Measurements from ENCODE around the gene GAS5. TPM values are rescaled to one million over a fixed set of nuclear protein-coding genes. Genes with fewer than 3 reads are reported as not detected.

The GAS5 gene
- total and polyA plus RNA-seq, 10 of the 15 experiments (the other 5 are each of a cell fraction or from before 2014, with no cell fraction given) = 289 to 1,137 (median 699) TPM

GRCh38 chr1:173867753-173868265, at the start of gene GAS5 (continued):
- TF ChIP-seq ZNF687 (IDR thresholded peaks at IDR 0.05) (peak; percentile 93), JUNB (IDR thresholded peaks at IDR 0.05) (peak; percentile 28; the same call in 1 of the 2 replicates), RBBP5 (conservative IDR thresholded peaks at IDR 0.05) (peak; percentile 94; the same call in 1 of the 2 replicates), STAT1 (conservative IDR thresholded peaks at IDR 0.05) (peak; percentile 94; the same call in 1 of the 2 replicates), IKZF2 (IDR thresholded peaks at IDR 0.05) (peak in 1 of 2 experiments; percentile 71; a peak in 1 of 4 replicates), RUNX3 (IDR thresholded peaks at IDR 0.05; ENCODE audit: low read length) (peak; percentile 92), ATF2 (IDR thresholded peaks at IDR 0.05; ENCODE audit: low read length) (peak; percentile 60; the same call in 1 of the 2 replicates), ELK1 (IDR thresholded peaks at IDR 0.05; ENCODE audit: low read depth, low read length) (no peak; the same call in 1 of the 2 replicates), KLF5 (IDR thresholded peaks at IDR 0.05; ENCODE audit: partially characterized antibody) (peak; percentile 76), NKRF (conservative IDR thresholded peaks at IDR 0.05) (peak; percentile 95), SMAD5 (IDR thresholded peaks at IDR 0.05; ENCODE audit: low read depth) (peak; percentile 99), CBFB (IDR thresholded peaks at IDR 0.05; ENCODE audit: low read depth) (peak; percentile 99), SP1 (IDR thresholded peaks at IDR 0.05; ENCODE audit: low read depth, low read length) (peak; percentile 54), ZSCAN29 (IDR thresholded peaks at IDR 0.05) (no peak), MYC (IDR thresholded peaks at IDR 0.05; ENCODE audit: insufficient read depth, insufficient read length, insufficient replicate concordance, low read length, severe bottlenecking) (peak; percentile 99), RFX5 (IDR thresholded peaks at IDR 0.05; ENCODE audit: low read depth, low read length) (0 out of 2 replicates have a peak, but pooled peaks have one; percentile 30), SMARCA5 (IDR thresholded peaks at IDR 0.05) (peak; percentile 10; the same call in 1 of the 2 replicates), IRF4 (IDR thresholded peaks at IDR 0.05; ENCODE audit: low read depth, low read length) (0 out of 2 replicates have a peak, but pooled peaks have one; percentile 29), MXI1 (IDR thresholded peaks at IDR 0.05; ENCODE audit: low read depth, low read length) (peak; percentile 92)
- TF ChIP-seq, protein P1, sequence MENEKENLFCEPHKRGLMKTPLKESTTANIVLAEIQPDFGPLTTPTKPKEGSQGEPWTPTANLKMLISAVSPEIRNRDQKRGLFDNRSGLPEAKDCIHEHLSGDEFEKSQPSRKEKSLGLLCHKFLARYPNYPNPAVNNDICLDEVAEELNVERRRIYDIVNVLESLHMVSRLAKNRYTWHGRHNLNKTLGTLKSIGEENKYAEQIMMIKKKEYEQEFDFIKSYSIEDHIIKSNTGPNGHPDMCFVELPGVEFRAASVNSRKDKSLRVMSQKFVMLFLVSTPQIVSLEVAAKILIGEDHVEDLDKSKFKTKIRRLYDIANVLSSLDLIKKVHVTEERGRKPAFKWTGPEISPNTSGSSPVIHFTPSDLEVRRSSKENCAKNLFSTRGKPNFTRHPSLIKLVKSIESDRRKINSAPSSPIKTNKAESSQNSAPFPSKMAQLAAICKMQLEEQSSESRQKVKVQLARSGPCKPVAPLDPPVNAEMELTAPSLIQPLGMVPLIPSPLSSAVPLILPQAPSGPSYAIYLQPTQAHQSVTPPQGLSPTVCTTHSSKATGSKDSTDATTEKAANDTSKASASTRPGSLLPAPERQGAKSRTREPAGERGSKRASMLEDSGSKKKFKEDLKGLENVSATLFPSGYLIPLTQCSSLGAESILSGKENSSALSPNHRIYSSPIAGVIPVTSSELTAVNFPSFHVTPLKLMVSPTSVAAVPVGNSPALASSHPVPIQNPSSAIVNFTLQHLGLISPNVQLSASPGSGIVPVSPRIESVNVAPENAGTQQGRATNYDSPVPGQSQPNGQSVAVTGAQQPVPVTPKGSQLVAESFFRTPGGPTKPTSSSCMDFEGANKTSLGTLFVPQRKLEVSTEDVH (IDR thresholded peaks at IDR 0.05; ENCODE audit: low read depth, partially characterized antibody) = peak; percentile 75

All from GM12878 (cell line).